ENCODE results near the gene MLYCD. TPM values are rescaled to one million over a fixed set of nuclear protein-coding genes. Genes with fewer than 3 reads are reported as not detected.

The MLYCD gene
- total and polyA plus RNA-seq, 10 of the 15 experiments (the other 5 are each of a cell fraction or from before 2014, with no cell fraction given), result 0.21 to 3.7 (median 1.7) TPM

DNA sequence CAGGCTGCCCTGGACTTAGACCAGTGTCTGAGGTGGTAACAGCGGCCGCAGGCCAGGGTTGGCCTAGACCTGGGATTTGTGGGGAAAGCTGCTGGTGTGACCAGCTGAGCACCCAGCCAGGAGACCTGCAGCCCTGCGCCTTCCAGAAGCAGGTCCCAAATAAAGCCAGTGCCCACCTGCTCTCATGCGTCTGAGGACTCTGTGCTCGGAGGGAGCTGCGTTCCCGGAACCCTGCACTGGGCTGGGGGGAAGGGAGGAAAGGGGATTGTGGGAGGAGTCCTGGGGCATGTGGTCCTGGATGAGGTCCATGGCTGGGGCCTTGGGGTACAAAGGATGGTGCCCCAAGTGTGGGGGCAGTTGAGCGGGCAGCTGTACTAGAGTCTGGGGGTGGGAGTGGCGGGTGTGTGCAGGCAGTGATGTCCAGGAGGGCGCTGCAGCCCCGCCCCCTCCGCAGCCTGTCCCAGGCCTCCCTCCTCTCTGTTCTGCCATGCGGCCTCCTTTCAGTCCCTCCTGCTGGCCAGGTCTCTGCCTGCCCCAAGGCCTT, 67.3 kb downstream of the MLYCD start (continued):
- TF ChIP-seq, protein P1, sequence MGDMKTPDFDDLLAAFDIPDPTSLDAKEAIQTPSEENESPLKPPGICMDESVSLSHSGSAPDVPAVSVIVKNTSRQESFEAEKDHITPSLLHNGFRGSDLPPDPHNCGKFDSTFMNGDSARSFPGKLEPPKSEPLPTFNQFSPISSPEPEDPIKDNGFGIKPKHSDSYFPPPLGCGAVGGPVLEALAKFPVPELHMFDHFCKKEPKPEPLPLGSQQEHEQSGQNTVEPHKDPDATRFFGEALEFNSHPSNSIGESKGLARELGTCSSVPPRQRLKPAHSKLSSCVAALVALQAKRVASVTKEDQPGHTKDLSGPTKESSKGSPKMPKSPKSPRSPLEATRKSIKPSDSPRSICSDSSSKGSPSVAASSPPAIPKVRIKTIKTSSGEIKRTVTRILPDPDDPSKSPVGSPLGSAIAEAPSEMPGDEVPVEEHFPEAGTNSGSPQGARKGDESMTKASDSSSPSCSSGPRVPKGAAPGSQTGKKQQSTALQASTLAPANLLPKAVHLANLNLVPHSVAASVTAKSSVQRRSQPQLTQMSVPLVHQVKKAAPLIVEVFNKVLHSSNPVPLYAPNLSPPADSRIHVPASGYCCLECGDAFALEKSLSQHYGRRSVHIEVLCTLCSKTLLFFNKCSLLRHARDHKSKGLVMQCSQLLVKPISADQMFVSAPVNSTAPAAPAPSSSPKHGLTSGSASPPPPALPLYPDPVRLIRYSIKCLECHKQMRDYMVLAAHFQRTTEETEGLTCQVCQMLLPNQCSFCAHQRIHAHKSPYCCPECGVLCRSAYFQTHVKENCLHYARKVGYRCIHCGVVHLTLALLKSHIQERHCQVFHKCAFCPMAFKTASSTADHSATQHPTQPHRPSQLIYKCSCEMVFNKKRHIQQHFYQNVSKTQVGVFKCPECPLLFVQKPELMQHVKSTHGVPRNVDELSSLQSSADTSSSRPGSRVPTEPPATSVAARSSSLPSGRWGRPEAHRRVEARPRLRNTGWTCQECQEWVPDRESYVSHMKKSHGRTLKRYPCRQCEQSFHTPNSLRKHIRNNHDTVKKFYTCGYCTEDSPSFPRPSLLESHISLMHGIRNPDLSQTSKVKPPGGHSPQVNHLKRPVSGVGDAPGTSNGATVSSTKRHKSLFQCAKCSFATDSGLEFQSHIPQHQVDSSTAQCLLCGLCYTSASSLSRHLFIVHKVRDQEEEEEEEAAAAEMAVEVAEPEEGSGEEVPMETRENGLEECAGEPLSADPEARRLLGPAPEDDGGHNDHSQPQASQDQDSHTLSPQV (IDR thresholded peaks at IDR 0.05), result no peak
- no peak for TF ChIP-seq YY1 (IDR thresholded peaks at IDR 0.05; ENCODE audit: low read depth, low read length)
- no peak for TF ChIP-seq IKZF1 (conservative IDR thresholded peaks at IDR 0.05)
- TF ChIP-seq MYC (IDR thresholded peaks at IDR 0.05; ENCODE audit: insufficient read depth, insufficient read length, insufficient replicate concordance, low read length, severe bottlenecking), result no peak
- TF ChIP-seq HCFC1 (IDR thresholded peaks at IDR 0.05; ENCODE audit: low read length), result no peak
- TF ChIP-seq, protein P2, sequence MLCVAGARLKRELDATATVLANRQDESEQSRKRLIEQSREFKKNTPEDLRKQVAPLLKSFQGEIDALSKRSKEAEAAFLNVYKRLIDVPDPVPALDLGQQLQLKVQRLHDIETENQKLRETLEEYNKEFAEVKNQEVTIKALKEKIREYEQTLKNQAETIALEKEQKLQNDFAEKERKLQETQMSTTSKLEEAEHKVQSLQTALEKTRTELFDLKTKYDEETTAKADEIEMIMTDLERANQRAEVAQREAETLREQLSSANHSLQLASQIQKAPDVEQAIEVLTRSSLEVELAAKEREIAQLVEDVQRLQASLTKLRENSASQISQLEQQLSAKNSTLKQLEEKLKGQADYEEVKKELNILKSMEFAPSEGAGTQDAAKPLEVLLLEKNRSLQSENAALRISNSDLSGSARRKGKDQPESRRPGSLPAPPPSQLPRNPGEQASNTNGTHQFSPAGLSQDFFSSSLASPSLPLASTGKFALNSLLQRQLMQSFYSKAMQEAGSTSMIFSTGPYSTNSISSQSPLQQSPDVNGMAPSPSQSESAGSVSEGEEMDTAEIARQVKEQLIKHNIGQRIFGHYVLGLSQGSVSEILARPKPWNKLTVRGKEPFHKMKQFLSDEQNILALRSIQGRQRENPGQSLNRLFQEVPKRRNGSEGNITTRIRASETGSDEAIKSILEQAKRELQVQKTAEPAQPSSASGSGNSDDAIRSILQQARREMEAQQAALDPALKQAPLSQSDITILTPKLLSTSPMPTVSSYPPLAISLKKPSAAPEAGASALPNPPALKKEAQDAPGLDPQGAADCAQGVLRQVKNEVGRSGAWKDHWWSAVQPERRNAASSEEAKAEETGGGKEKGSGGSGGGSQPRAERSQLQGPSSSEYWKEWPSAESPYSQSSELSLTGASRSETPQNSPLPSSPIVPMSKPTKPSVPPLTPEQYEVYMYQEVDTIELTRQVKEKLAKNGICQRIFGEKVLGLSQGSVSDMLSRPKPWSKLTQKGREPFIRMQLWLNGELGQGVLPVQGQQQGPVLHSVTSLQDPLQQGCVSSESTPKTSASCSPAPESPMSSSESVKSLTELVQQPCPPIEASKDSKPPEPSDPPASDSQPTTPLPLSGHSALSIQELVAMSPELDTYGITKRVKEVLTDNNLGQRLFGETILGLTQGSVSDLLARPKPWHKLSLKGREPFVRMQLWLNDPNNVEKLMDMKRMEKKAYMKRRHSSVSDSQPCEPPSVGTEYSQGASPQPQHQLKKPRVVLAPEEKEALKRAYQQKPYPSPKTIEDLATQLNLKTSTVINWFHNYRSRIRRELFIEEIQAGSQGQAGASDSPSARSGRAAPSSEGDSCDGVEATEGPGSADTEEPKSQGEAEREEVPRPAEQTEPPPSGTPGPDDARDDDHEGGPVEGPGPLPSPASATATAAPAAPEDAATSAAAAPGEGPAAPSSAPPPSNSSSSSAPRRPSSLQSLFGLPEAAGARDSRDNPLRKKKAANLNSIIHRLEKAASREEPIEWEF (IDR thresholded peaks at IDR 0.05; ENCODE audit: insufficient replicate concordance, low read depth, low read length), result no peak
- TF ChIP-seq NFIC (IDR thresholded peaks at IDR 0.05; ENCODE audit: low read depth, low read length), result no peak

Measured in GM12878 (cell line).